ENCODE data around the gene USP12. TPM values are rescaled to one million over a fixed set of nuclear protein-coding genes. Genes with fewer than 3 reads are reported as not detected.
"Not testable (repeated sequence)": the region's sequence is repeated elsewhere in the genome, so short reads cannot be mapped to it uniquely, and the experiment has no call there.

USP12 gene, protein sequence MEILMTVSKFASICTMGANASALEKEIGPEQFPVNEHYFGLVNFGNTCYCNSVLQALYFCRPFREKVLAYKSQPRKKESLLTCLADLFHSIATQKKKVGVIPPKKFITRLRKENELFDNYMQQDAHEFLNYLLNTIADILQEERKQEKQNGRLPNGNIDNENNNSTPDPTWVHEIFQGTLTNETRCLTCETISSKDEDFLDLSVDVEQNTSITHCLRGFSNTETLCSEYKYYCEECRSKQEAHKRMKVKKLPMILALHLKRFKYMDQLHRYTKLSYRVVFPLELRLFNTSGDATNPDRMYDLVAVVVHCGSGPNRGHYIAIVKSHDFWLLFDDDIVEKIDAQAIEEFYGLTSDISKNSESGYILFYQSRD
- 21.8 and 22.8 TPM in 2 replicates for total RNA-seq (2012; rRNA removed)

DNA sequence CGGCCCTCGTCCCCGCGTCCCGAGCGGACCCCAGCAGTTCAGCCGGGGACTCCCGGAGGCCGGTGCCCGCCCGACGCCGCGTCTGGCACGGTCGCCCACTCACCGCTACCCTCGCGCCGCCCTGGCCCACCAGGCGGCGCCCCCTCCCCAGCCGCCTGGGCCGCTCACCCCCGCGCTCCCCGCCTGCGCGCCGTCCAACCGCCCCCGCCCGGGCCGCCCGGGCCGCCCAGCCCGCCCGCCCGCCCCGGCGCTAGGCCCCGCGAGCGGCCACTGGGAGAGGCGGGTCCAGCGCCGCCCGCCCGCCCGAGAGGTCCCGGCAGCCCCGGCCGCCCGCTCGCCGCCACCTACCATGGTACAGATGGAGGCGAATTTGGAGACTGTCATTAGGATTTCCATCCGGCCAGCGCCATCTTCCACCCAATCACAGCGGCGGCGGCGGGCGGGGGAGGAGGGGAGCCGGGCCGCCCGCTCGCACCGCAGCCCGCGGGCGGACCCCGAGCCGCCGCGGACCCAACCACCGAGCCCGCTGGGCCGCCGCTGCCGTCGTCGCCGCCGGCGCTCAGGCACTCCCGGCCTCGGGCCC lies at the start of gene USP12:
Gene USP12, minus strand, starts transcription at position 568 of the 583 bp plus-strand sequence. Its CDS starts 172 bp downstream, at position 396.
- Histone ChIP-seq H3K9me3 (replicated peaks; ENCODE audit: low read length) (no peaks in the 10 kb centered on the region), H3K4me1 (ENCODE audit: control insufficient read depth, insufficient read depth, low read length) (peaks cover 39% of the 10 kb centered on the region), H3K27me3 (ENCODE audit: control insufficient read depth, insufficient read depth, low read length) (no peaks in the 10 kb centered on the region), H3K9ac (ENCODE audit: low read depth, low read length) (peak within 1 kb of the TSS; percentile 81), H3K4me2 (ENCODE audit: low read length) (peak within 1 kb of the TSS; percentile 90), H3K4me3 (ENCODE audit: low read length) (peak within 1 kb of the TSS; percentile 78), H3K36me3 (ENCODE audit: insufficient read depth, low read length) (no peaks in the 10 kb centered on the region)

DNA sequence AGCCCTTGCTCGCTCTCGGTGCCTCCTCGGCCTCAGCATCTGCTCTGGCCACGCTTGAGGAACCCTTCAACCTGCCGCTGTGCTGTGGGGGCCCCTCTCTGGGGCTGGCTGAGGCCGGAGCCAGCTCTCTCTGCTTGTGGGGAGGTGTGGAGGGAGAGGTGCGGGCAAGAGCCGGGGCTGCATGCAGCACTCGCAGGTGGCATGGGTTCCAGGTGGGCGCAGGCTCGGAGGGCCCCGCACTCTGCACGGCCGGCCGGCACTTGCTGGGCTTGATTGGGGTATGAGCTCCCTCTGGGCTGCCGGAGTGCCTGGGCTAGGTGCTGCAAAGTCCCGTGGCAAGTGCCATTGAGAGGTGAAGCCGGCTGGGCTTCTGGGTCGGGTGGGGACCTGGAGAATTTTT lies 48.0 kb upstream of the USP12 start:
- no peaks in the 10 kb centered on the region for H3K9me3 ChIP-seq (replicated peaks; ENCODE audit: low read length)
- H3K27me3 ChIP-seq (ENCODE audit: control insufficient read depth, insufficient read depth, low read length): no peaks in the 10 kb centered on the region
- H3K9ac ChIP-seq (ENCODE audit: low read depth, low read length): no peak overlapping the region
- no peak overlapping the region for H3K4me2 ChIP-seq (ENCODE audit: low read length)
- no peak overlapping the region for H3K4me3 ChIP-seq (ENCODE audit: low read length)
- no peaks in the 10 kb centered on the region for H3K36me3 ChIP-seq (ENCODE audit: insufficient read depth, low read length)
- H3K4me1 ChIP-seq (ENCODE audit: control insufficient read depth, insufficient read depth, low read length): no peaks in the 10 kb centered on the region

DNA sequence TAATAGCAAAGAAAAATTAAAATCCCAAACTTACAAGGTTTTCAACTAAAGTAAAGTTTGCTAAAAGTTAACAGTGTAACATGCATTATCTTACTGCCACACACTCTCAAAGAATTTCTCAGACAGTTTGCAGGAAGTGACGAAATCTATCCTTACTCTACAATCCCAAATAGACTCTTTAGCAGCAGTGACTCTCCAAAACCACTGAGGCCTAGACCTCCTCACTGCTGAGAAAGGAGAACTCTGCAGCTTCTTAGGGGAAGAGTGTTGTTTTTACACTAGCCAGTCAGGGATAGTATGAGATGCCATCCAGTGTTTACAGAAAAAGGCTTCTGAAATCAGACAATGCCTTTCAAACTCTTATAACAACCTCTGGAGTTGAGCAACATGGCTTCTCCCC lies 47.2 kb upstream of the USP12 start:
- not testable (repeated sequence) for H3K4me3 ChIP-seq (ENCODE audit: low read length); H3K27me3 ChIP-seq (ENCODE audit: control insufficient read depth, insufficient read depth, low read length); H3K4me2 ChIP-seq (ENCODE audit: low read length); H3K9ac ChIP-seq (ENCODE audit: low read depth, low read length); H3K4me1 ChIP-seq (ENCODE audit: control insufficient read depth, insufficient read depth, low read length); H3K36me3 ChIP-seq (ENCODE audit: insufficient read depth, low read length); H3K9me3 ChIP-seq (replicated peaks; ENCODE audit: low read length)

DNA sequence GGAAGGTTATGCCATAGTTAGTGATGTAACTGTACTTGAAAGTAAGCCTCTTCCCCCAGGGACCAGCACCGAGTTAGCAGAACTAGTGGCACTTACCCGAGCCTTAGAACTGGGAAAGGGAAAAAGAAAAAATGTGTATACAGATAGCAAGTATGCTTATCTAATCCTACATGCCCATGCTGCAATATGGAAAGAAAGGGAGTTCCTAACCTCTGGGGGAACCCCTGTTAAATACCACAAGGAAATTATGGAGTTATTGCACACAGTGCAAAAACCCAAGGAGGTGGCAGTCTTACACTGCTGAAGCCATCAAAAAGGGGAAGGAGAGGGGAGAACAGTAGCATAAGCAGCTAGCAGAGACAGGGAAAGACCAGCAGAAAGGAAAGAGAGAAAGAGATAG lies 46.2 kb upstream of the USP12 start:
- H3K4me1 ChIP-seq (ENCODE audit: control insufficient read depth, insufficient read depth, low read length); H3K9me3 ChIP-seq (replicated peaks; ENCODE audit: low read length); H3K4me3 ChIP-seq (ENCODE audit: low read length); H3K4me2 ChIP-seq (ENCODE audit: low read length); H3K9ac ChIP-seq (ENCODE audit: low read depth, low read length); H3K27me3 ChIP-seq (ENCODE audit: control insufficient read depth, insufficient read depth, low read length); H3K36me3 ChIP-seq (ENCODE audit: insufficient read depth, low read length): not testable (repeated sequence)

DNA sequence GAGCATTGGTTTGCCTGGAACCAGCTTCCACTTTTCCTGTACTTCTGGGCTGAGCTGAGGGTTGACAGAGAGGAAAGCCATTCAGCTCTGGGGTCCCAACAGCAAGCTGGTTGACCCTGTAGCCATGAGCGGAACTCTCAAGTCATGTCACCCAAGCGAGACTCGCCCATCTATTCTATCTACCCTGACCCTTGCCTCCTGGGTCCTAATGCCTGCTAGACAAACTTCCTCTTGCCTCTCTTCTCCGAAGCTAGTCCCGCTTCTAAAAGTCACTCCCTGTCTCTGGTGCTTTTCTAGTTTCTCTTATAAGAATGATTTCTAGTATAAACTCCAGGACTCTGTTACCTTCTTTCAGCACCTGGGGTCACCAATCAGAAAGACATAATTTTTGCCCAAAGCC lies 41.8 kb upstream of the USP12 start:
- not testable (repeated sequence) for H3K36me3 ChIP-seq (ENCODE audit: insufficient read depth, low read length); H3K9ac ChIP-seq (ENCODE audit: low read depth, low read length); H3K27me3 ChIP-seq (ENCODE audit: control insufficient read depth, insufficient read depth, low read length); H3K9me3 ChIP-seq (replicated peaks; ENCODE audit: low read length); H3K4me2 ChIP-seq (ENCODE audit: low read length); H3K4me3 ChIP-seq (ENCODE audit: low read length); H3K4me1 ChIP-seq (ENCODE audit: control insufficient read depth, insufficient read depth, low read length)

DNA sequence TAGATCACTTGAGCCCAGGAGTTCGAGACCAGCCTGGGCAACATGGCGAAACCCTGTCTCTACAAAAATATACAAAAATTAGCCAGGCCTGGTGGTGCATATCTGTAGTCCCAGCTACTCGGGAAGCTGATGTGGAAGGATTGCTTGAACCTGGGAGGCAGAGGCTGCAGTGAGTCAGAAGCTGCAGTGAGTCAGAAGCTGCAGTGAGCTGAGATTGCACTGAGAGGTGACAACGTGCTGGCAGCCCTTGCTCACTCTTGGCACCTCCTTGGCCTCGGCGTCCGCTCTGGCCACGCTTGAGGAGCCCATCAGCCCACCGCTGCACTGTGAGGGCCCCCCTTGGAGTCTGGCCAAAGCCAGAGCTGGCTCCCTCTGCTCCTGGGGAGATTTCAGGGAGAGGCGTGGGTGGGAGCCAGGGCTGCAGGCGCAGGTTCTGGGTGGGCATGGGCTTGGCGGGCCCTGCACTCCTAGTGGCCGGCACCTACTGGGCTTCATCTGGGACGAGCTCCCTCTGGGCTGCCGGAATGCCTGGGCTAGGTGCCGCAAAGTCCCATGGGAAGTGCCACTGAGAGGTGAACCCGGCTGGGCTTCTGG lies 40.3 kb upstream of the USP12 start:
- Histone ChIP-seq H3K4me2 (ENCODE audit: low read length) (no peak overlapping the region), H3K27me3 (ENCODE audit: control insufficient read depth, insufficient read depth, low read length) (no peaks in the 10 kb centered on the region), H3K36me3 (ENCODE audit: insufficient read depth, low read length) (no peaks in the 10 kb centered on the region), H3K9ac (ENCODE audit: low read depth, low read length) (no peak overlapping the region), H3K9me3 (replicated peaks; ENCODE audit: low read length) (no peaks in the 10 kb centered on the region), H3K4me3 (ENCODE audit: low read length) (no peak overlapping the region), H3K4me1 (ENCODE audit: control insufficient read depth, insufficient read depth, low read length) (peaks cover 3% of the 10 kb centered on the region)

DNA sequence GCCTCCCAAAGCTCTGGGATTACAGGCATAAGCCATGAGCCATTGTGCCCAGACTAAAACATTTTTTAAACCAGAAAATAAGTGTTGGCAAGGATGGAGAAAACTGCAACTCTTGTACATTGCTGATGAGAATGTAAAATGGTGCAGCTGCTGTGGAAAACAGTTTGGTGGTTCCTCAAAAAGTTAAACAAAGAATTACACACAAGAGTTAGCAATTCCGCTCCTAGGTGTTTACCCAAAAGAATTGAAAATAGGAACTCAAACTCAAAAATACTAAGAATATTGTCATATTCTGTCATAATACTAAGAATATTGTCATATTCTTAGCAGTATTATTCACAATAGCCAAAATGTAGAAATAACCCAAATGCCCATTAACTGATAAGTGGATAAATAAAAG lies 39.7 kb upstream of the USP12 start:
- Histone ChIP-seq H3K9ac (ENCODE audit: low read depth, low read length) (no peak overlapping the region), H3K4me2 (ENCODE audit: low read length) (no peak overlapping the region), H3K9me3 (replicated peaks; ENCODE audit: low read length) (no peaks in the 10 kb centered on the region), H3K4me3 (ENCODE audit: low read length) (no peak overlapping the region), H3K4me1 (ENCODE audit: control insufficient read depth, insufficient read depth, low read length) (peaks cover 3% of the 10 kb centered on the region), H3K27me3 (ENCODE audit: control insufficient read depth, insufficient read depth, low read length) (no peaks in the 10 kb centered on the region), H3K36me3 (ENCODE audit: insufficient read depth, low read length) (no peaks in the 10 kb centered on the region)

DNA sequence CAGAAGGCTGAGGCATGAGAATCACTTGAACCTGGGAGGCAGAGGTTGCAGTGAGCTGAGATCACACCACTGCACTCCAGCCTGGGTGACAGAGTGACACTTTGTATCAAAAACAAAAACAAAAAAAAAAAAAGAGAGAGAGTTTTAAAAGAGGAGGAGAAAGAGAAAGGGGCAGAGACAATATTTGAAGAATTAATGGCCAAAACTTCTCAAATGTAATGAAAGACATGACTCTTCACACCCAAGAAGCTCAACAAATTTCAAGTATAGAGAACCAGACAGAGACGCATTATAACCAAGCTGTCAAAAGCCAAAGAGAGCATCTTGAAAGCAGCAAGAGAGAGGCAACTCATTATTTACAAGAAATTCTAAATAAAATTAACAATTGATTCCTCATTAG lies 36.9 kb upstream of the USP12 start:
- peaks cover 3% of the 10 kb centered on the region for H3K4me1 ChIP-seq (ENCODE audit: control insufficient read depth, insufficient read depth, low read length)
- no peaks in the 10 kb centered on the region for H3K27me3 ChIP-seq (ENCODE audit: control insufficient read depth, insufficient read depth, low read length)
- H3K4me3 ChIP-seq (ENCODE audit: low read length): no peak overlapping the region
- H3K9ac ChIP-seq (ENCODE audit: low read depth, low read length): no peak overlapping the region
- H3K36me3 ChIP-seq (ENCODE audit: insufficient read depth, low read length): no peaks in the 10 kb centered on the region
- H3K4me2 ChIP-seq (ENCODE audit: low read length): no peak overlapping the region
- H3K9me3 ChIP-seq (replicated peaks; ENCODE audit: low read length): no peaks in the 10 kb centered on the region

DNA sequence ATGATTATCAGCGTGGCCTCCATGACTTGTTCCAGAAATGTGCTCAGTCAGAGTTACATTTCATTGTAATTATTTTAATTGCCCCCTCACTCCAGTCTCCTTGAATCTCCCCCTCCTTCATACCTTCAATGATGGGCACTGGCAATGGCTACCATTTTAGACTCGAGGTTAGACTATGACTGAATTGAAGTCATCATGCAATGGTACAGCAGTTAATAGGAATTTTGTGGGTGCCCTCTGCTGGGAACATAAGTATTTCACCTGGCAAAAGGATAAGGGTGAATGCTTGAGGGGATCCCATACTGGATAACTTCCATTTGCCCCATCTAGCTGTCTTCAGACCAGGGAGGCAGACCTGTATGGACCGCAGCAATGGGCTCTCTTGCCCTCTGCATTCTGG lies 32.2 kb upstream of the USP12 start:
- no peaks in the 10 kb centered on the region for H3K9me3 ChIP-seq (replicated peaks; ENCODE audit: low read length)
- H3K4me1 ChIP-seq (ENCODE audit: control insufficient read depth, insufficient read depth, low read length): peaks cover 6% of the 10 kb centered on the region

DNA sequence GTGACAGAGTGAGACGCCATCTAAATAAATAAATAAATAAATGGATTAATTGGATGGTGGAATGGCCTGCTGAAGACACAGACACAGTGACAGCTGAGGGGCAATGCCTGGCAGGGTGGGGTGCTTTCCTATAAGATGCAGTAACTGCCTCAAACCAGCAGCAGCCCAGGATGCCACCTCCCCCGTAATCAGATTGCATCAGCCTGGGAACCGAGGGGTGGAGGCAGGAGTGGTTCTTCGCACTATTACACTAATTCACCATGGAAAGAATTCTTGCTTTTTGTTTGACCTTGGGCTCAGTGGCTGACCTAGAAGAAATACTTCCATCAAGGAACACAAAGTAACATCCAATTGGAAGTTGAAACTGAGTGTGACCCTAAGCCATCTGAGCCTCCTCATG lies 31.6 kb upstream of the USP12 start:
- Histone ChIP-seq H3K4me2 (ENCODE audit: low read length) (no peak overlapping the region), H3K9me3 (replicated peaks; ENCODE audit: low read length) (no peaks in the 10 kb centered on the region), H3K4me1 (ENCODE audit: control insufficient read depth, insufficient read depth, low read length) (peaks cover 6% of the 10 kb centered on the region), H3K4me3 (ENCODE audit: low read length) (no peak overlapping the region), H3K27me3 (ENCODE audit: control insufficient read depth, insufficient read depth, low read length) (no peaks in the 10 kb centered on the region), H3K9ac (ENCODE audit: low read depth, low read length) (no peak overlapping the region), H3K36me3 (ENCODE audit: insufficient read depth, low read length) (no peaks in the 10 kb centered on the region)

More for the DNA sequence above, 32.2 kb upstream of the USP12 start:
- H3K27me3 ChIP-seq (ENCODE audit: control insufficient read depth, insufficient read depth, low read length): no peaks in the 10 kb centered on the region
- no peaks in the 10 kb centered on the region for H3K36me3 ChIP-seq (ENCODE audit: insufficient read depth, low read length)
- no peak overlapping the region for H3K9ac ChIP-seq (ENCODE audit: low read depth, low read length)
- H3K4me3 ChIP-seq (ENCODE audit: low read length): no peak overlapping the region
- no peak overlapping the region for H3K4me2 ChIP-seq (ENCODE audit: low read length)

DNA sequence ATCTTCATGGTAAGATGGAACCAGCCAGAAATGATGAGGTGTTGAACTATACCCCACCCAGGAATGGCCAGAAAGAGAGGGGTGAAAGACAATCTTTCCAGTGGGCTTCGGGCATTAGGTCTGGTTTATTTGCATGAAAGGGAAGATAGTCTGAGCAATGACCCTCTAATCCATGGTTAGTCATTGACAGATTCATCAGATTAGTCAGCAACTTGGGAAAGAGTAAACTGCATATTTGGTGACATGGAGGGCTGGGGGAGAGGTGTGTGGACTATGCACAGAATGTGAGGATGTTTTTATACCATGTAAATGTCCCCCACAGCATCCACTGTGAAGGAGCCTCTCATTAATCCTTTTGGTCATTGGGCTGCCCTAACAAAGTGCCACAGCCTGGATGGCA lies 30.1 kb upstream of the USP12 start:
- Histone ChIP-seq H3K36me3 (ENCODE audit: insufficient read depth, low read length) (no peaks in the 10 kb centered on the region), H3K4me1 (ENCODE audit: control insufficient read depth, insufficient read depth, low read length) (peaks cover 6% of the 10 kb centered on the region), H3K9ac (ENCODE audit: low read depth, low read length) (no peak overlapping the region), H3K27me3 (ENCODE audit: control insufficient read depth, insufficient read depth, low read length) (no peaks in the 10 kb centered on the region), H3K9me3 (replicated peaks; ENCODE audit: low read length) (no peaks in the 10 kb centered on the region), H3K4me3 (ENCODE audit: low read length) (no peak overlapping the region), H3K4me2 (ENCODE audit: low read length) (no peak overlapping the region)

Measured in skeletal muscle satellite cell (primary cell).